ENCODE data around the gene SRRM3.

- TF ChIP-seq POLR2AphosphoS5 (IDR thresholded peaks at IDR 0.05; ENCODE audit: low read depth, low read length) (no peak), SIN3A (IDR thresholded peaks at IDR 0.05; ENCODE audit: borderline replicate concordance, insufficient read depth, low read length) (no peak), TAF1 (IDR thresholded peaks at IDR 0.05; ENCODE audit: borderline replicate concordance, insufficient read depth, low read length) (no peak)
- TF ChIP-seq, protein P1, sequence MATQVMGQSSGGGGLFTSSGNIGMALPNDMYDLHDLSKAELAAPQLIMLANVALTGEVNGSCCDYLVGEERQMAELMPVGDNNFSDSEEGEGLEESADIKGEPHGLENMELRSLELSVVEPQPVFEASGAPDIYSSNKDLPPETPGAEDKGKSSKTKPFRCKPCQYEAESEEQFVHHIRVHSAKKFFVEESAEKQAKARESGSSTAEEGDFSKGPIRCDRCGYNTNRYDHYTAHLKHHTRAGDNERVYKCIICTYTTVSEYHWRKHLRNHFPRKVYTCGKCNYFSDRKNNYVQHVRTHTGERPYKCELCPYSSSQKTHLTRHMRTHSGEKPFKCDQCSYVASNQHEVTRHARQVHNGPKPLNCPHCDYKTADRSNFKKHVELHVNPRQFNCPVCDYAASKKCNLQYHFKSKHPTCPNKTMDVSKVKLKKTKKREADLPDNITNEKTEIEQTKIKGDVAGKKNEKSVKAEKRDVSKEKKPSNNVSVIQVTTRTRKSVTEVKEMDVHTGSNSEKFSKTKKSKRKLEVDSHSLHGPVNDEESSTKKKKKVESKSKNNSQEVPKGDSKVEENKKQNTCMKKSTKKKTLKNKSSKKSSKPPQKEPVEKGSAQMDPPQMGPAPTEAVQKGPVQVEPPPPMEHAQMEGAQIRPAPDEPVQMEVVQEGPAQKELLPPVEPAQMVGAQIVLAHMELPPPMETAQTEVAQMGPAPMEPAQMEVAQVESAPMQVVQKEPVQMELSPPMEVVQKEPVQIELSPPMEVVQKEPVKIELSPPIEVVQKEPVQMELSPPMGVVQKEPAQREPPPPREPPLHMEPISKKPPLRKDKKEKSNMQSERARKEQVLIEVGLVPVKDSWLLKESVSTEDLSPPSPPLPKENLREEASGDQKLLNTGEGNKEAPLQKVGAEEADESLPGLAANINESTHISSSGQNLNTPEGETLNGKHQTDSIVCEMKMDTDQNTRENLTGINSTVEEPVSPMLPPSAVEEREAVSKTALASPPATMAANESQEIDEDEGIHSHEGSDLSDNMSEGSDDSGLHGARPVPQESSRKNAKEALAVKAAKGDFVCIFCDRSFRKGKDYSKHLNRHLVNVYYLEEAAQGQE (IDR thresholded peaks at IDR 0.05; ENCODE audit: insufficient read depth in 1 of 2, low read depth in 2 of 2, low read length in 2 of 2): no peak
Observed at GRCh38 chr7:76315364-76315763, 113.7 kb downstream of the SRRM3 start.
